ENCODE results near the gene GPR39.
A peak's percentile ranks its signal among the peaks of the same experiment; 100 is the strongest.

Gene GPR39

DNA sequence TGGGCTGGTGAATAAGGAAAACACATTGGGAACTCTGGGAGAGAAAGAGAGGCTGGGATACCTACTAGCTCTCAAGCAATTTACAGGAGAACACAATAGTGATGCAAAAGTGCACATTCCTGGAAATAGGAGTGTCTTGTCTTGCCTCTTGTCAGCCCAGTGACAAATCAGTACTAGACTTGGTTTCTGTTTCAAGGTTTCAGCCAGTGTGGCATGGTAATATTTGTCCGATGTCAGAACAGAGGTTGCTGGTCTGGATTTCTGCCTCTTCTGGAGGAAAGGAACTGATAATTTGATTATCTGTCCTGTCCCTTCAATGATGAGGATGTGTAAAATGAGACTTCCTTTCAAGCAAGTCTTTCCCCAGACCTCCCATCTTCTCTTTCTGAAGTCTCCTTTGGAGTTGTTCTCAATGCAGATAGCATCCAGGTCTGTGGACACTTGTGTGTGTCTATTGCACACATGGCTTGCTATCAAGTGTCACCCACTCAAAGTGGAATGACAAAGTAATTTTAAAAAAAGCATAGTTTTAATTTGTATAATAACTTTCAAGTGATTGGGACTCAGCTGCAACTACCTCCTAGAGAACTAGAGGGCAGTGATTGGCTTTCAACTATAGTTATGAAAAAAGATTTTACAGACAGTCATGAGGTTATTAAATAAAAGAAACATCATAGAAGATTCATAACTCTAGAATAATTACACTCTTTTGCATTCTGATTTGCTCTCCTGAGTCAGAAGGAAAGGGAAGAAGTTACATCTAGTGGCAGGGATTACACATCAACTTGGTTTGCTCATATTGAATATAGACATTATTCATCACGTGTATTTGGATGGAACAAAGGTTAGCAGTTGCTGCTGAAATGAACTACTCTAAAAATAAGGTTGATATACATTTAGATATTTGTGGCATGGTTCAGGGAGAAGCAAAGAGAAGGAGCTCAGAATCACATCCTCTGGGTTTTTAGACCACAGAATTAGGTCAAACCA lies 4.5 kb downstream of the GPR39 start:
- H3K4me3 Mint-ChIP-seq: no peak overlapping the region

DNA sequence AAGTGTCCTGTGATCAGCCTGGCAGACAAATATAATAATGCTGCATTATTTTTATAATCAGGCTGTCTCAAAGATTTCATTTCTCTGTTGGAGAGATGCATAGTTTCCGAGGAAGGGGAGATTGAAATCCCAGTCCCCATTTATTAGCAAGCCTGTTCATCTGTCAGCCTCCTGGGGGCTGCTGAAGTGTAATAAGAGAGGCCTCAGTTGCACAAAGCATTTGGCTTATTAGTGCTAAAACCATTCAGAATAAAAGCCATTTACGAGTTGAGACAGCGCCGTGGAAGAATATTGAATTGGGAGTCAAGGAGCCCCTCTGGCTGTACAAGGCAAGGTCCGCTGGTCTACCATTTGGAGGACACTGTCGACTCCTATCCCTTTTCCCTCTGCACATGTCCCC lies 6.1 kb downstream of the GPR39 start:
- Mint-ChIP-seq H3K4me1 (no peaks in the 10 kb centered on the region), H3K9me3 (peaks cover 4% of the 10 kb centered on the region), H3K27ac (no peak overlapping the region), H3K4me3 (no peak overlapping the region), H3K27me3 (peaks cover 4% of the 10 kb centered on the region), H3K36me3 (ENCODE audit: low read depth) (no peaks in the 10 kb centered on the region)
- DNase-seq: no peak
- no peak for ATAC-seq

More for the DNA sequence above, 4.5 kb downstream of the GPR39 start:
- Mint-ChIP-seq H3K4me1 (no peaks in the 10 kb centered on the region), H3K36me3 (ENCODE audit: low read depth) (no peaks in the 10 kb centered on the region), H3K9me3 (peaks cover 4% of the 10 kb centered on the region), H3K27ac (no peak overlapping the region), H3K27me3 (peaks cover 8% of the 10 kb centered on the region)
- DNase-seq (no peak), ATAC-seq (no peak)

DNA sequence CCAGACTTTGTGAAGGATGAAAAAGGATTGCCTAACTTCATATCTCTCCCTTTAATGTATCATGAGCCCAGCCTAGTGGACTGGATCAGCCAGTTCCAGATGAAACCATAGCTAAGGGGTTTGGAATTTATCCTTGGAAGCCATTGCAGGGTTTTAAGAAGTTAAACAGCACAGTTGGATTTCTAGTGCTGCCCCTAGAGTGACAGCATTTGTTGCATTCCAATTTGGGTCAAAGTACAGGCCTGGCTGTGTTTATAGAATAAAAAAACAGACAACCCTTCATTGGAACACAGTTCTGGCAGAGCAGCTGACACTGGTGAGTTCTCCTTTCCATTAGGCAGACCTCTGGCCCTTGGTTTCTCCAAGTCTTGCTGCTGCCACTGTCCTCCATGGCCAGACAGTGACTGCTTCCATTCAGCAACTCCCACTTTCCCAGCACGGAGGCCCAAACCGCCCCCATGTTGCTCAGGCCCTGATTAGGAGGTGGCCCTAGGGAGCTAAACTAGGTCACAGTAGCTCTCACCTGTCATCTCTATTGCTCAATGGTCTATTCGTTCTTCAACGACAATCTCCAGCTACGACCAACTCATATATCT lies 8.0 kb downstream of the GPR39 start:
- DNase-seq (no peak), ATAC-seq (no peak)
- Mint-ChIP-seq H3K27me3 (no peaks in the 10 kb centered on the region), H3K4me1 (no peaks in the 10 kb centered on the region), H3K36me3 (ENCODE audit: low read depth) (no peaks in the 10 kb centered on the region), H3K4me3 (no peak overlapping the region), H3K9me3 (peaks cover 4% of the 10 kb centered on the region), H3K27ac (no peak overlapping the region)

DNA sequence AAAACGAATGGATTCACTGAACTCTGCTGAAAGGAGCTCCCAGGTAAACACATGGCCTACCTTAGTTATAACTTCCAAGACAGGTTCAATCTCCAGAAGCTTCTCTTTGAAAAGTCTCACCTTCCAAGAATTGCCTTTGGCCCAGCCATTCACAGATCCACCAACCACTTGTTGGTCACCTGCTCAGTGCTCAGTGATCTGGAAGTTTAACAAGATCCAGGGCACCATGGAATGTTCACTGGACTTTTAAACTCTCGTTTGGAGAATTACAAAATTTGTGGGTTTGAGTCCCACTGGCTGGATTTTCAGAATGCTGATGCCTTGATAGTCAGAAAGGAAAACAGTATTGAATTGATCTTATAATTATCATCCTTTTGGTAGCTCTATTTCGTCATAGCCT lies 9.4 kb downstream of the GPR39 start:
- Mint-ChIP-seq H3K27me3 (no peaks in the 10 kb centered on the region), H3K4me3 (no peak overlapping the region), H3K4me1 (no peaks in the 10 kb centered on the region), H3K36me3 (ENCODE audit: low read depth) (no peaks in the 10 kb centered on the region), H3K9me3 (peaks cover 4% of the 10 kb centered on the region), H3K27ac (no peak overlapping the region)
- DNase-seq (no peak), ATAC-seq (no peak)

DNA sequence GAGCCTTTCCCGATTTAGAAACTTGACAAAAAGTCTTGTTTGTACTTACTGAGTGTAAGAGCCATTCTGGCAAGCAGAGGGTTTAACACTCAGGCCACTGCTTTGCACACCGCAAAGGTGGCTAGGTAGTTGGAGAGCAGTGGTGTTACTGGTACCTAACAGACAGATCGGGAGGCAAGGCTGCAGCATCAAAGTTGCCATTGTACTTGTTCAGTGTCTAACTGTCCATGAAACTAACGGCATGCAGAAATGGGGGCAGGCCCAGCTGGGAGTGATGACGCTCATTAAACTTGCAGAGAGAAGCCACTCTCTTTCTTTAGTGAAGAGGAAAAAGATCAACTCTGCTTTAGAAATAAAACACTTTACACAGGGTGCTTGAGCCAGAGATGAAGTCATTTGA lies 10.1 kb downstream of the GPR39 start:
- no peaks in the 10 kb centered on the region for H3K4me1 Mint-ChIP-seq
- DNase-seq (no peak), ATAC-seq (no peak)
- H3K9me3 Mint-ChIP-seq: peaks cover 4% of the 10 kb centered on the region
- no peak overlapping the region for H3K4me3 Mint-ChIP-seq
- H3K36me3 Mint-ChIP-seq (ENCODE audit: low read depth): no peaks in the 10 kb centered on the region
- H3K27ac Mint-ChIP-seq: no peak overlapping the region
- H3K27me3 Mint-ChIP-seq: no peaks in the 10 kb centered on the region

- Mint-ChIP-seq H3K4me1 (no peaks in the 10 kb centered on the region), H3K27ac (no peak overlapping the region), H3K9me3 (peaks cover 7% of the 10 kb centered on the region), H3K36me3 (ENCODE audit: low read depth) (no peaks in the 10 kb centered on the region), H3K4me3 (no peak overlapping the region), H3K27me3 (no peaks in the 10 kb centered on the region)
- ATAC-seq (no peak), DNase-seq (no peak)
These were observed 12.7 kb downstream of the GPR39 start for GRCh38 chr2:132429351-132429750.

DNA sequence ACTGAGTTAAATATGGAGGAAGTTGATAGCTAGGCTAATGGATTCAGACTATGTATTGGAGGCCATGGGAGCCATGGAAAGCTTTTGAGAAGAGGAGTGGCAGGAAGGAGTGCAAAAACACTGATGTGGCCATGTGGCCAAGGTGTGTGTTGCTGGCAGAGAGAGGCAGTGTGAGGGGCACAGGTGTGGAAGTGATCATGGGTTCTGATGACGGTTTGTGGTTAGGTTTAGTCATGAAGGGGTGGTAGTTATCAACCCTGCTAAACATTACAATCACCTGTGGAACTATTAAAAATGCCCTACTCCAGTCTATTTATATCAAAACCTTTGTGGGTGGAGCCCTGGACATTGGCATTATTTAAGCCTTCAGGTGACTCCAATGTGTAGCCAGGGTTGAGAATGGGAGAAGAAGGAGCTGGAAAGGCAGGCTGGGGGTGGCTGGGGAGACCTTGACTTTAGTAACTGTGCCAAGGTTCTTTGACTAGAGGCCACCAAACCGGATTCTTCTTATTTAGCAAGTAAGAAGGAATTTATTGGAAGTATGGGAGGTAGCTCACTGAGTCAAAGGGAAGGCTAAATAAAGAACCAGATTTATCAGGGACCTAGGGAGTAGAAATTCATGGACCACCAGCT lies 13.5 kb downstream of the GPR39 start:
- Mint-ChIP-seq H3K27me3 (no peaks in the 10 kb centered on the region), H3K27ac (no peak overlapping the region), H3K9me3 (peaks cover 4% of the 10 kb centered on the region), H3K4me3 (no peak overlapping the region), H3K36me3 (ENCODE audit: low read depth) (no peaks in the 10 kb centered on the region), H3K4me1 (no peaks in the 10 kb centered on the region)
- no peak for ATAC-seq
- no peak for DNase-seq

DNA sequence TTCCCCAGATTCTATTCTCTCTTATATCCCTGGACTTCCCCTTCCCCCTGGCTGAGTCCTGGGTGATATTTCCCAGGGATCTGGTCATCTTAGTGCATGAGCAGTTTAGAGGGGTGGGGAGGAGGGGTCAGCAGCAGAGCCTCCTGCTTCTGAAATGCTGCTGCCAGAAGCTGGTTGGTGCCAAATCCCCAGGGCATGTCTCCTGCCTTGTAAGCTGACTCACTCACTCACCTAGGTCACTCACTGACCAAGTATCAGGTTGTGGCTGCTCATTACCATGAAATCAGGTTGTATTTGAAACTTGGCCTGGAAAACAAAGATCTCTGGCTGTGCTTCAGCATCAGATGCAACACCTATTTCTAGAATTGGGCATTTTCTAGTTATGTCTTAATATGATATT lies 14.3 kb downstream of the GPR39 start:
- H3K36me3 Mint-ChIP-seq (ENCODE audit: low read depth): no peaks in the 10 kb centered on the region
- H3K27ac Mint-ChIP-seq: no peak overlapping the region
- H3K4me3 Mint-ChIP-seq: no peak overlapping the region
- H3K9me3 Mint-ChIP-seq: peaks cover 3% of the 10 kb centered on the region
- no peaks in the 10 kb centered on the region for H3K4me1 Mint-ChIP-seq
- no peak for DNase-seq
- no peak for ATAC-seq
- no peaks in the 10 kb centered on the region for H3K27me3 Mint-ChIP-seq

GRCh38 chr2:132437852-132438669 lies 21.5 kb downstream of the GPR39 start:
- H3K4me1 Mint-ChIP-seq: peaks cover 3% of the 10 kb centered on the region
- H3K4me3 Mint-ChIP-seq: no peak overlapping the region
- H3K36me3 Mint-ChIP-seq (ENCODE audit: low read depth): no peaks in the 10 kb centered on the region
- peaks cover 7% of the 10 kb centered on the region for H3K9me3 Mint-ChIP-seq
- no peak overlapping the region for H3K27ac Mint-ChIP-seq
- DNase-seq (no peak), ATAC-seq (no peak)
- H3K27me3 Mint-ChIP-seq: no peaks in the 10 kb centered on the region

DNA sequence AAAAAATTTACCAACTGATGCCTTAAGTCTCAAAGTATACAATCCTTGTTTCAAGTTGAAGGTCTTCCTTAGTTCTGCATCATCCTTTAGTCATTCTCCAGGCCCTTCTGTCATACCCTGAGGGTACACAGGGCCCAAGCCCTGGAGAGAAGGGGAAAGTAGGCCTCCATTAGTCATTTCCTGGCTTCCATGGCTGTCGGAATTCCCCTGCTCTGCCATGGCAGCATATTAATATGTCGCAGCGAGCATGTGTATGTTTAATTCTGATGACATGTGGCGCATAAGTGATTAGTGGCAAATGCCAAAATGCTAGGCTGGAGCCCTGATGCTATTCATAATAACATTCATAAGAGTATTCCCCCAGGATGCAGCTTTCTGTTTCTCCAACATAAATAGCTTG lies 22.1 kb downstream of the GPR39 start:
- no peak for DNase-seq
- Mint-ChIP-seq H3K4me1 (peaks cover 3% of the 10 kb centered on the region), H3K27ac (no peak overlapping the region), H3K9me3 (peaks cover 4% of the 10 kb centered on the region), H3K4me3 (no peak overlapping the region), H3K27me3 (no peaks in the 10 kb centered on the region), H3K36me3 (ENCODE audit: low read depth) (no peaks in the 10 kb centered on the region)
- peak; percentile 66 for ATAC-seq

DNA sequence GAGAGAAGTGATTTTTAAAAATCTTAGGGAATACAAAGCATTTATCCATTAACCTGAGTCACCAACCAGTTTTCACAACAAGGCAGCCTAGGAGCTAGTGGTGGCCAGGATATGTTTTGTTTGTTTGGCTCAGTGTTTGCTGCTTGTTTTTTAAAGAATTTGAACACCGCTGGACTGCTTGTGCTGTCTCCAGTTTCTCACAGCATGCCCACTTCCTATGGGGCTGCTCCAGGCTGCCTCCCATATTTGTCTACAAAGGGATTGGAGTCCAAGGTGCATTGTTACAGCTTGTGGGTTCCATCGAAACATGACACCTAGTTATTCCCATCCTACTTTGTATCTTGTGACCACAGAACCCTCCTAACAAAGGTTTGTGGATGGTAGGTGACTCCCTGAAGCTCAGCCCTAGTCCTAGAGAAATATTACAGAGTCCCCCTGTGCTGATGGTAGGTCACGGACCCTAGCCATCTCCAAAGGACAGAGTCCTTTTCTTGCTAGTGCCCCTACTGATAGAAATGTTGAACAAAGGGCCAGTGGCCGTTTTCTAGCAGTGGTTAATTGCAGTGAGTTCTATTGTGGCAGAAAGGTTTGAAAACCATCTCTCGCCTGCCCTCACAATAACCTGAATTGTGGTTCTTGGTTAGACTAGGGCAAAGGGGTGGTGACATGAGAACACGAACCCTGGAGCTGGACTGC lies 23.2 kb downstream of the GPR39 start:
- no peak overlapping the region for H3K4me3 Mint-ChIP-seq
- H3K27ac Mint-ChIP-seq: no peak overlapping the region
- ATAC-seq (no peak), DNase-seq (no peak)
- no peaks in the 10 kb centered on the region for H3K36me3 Mint-ChIP-seq (ENCODE audit: low read depth)
- no peaks in the 10 kb centered on the region for H3K27me3 Mint-ChIP-seq
- H3K9me3 Mint-ChIP-seq: peaks cover 4% of the 10 kb centered on the region
- H3K4me1 Mint-ChIP-seq: peaks cover 3% of the 10 kb centered on the region

- Mint-ChIP-seq H3K27ac (no peak overlapping the region), H3K36me3 (ENCODE audit: low read depth) (no peaks in the 10 kb centered on the region), H3K4me3 (no peak overlapping the region), H3K9me3 (peaks cover 4% of the 10 kb centered on the region), H3K4me1 (peaks cover 3% of the 10 kb centered on the region), H3K27me3 (no peaks in the 10 kb centered on the region)
- DNase-seq: no peak
- no peak for ATAC-seq
These were observed 24.4 kb downstream of the GPR39 start for GRCh38 chr2:132441051-132441450.

GRCh38 chr2:132442278-132442677 lies 25.7 kb downstream of the GPR39 start:
- DNase-seq (no peak), ATAC-seq (no peak)
- Mint-ChIP-seq H3K4me3 (no peak overlapping the region), H3K36me3 (ENCODE audit: low read depth) (no peaks in the 10 kb centered on the region), H3K27ac (no peak overlapping the region), H3K27me3 (no peaks in the 10 kb centered on the region), H3K9me3 (peaks cover 4% of the 10 kb centered on the region), H3K4me1 (peaks cover 3% of the 10 kb centered on the region)

- peaks cover 3% of the 10 kb centered on the region for H3K4me1 Mint-ChIP-seq
- DNase-seq (no peak), ATAC-seq (no peak)
- H3K36me3 Mint-ChIP-seq (ENCODE audit: low read depth): no peaks in the 10 kb centered on the region
- no peaks in the 10 kb centered on the region for H3K27me3 Mint-ChIP-seq
- H3K9me3 Mint-ChIP-seq: no peaks in the 10 kb centered on the region
- H3K4me3 Mint-ChIP-seq: no peak overlapping the region
- H3K27ac Mint-ChIP-seq: no peak overlapping the region
These were observed 26.5 kb downstream of the GPR39 start for GRCh38 chr2:132443106-132443505.

Measured in activated naive CD8-positive, alpha-beta T cell treated with anti-CD3 and anti-CD28 coated beads, Interleukin-2, amount 50 U/mL, for 24 hours (primary cell).